Breast epithelium (tissue), 3 donors: Measurements from ENCODE around the gene FAM76B.

Source experiments
- POLR2A ChIP-seq: fragments of 450-650 bp; IDR thresholded peaks from one replicate; pipeline ENCODE4 v1.6.1; 2016; ENCODE audit warnings: antibody characterized with exemption, mild to moderate bottlenecking, moderate library complexity
- TF ChIP-seq, protein P1 (sequence below), 3 donors: fragments of 450-650 bp; IDR thresholded peaks; one replicate each; pipeline ENCODE4 v1.5.1; 2016 to 2017; ENCODE audit warnings: antibody characterized with exemption in 3 of 3, mild to moderate bottlenecking in 3 of 3, moderate library complexity in 3 of 3

- TF ChIP-seq POLR2A: no peak
- TF ChIP-seq, protein P1, sequence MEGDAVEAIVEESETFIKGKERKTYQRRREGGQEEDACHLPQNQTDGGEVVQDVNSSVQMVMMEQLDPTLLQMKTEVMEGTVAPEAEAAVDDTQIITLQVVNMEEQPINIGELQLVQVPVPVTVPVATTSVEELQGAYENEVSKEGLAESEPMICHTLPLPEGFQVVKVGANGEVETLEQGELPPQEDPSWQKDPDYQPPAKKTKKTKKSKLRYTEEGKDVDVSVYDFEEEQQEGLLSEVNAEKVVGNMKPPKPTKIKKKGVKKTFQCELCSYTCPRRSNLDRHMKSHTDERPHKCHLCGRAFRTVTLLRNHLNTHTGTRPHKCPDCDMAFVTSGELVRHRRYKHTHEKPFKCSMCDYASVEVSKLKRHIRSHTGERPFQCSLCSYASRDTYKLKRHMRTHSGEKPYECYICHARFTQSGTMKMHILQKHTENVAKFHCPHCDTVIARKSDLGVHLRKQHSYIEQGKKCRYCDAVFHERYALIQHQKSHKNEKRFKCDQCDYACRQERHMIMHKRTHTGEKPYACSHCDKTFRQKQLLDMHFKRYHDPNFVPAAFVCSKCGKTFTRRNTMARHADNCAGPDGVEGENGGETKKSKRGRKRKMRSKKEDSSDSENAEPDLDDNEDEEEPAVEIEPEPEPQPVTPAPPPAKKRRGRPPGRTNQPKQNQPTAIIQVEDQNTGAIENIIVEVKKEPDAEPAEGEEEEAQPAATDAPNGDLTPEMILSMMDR (IDR thresholded peaks at IDR 0.05): no peak
Measured at GRCh38 chr11:95751515-95751914, 38.1 kb downstream of the FAM76B start.
